Prostate gland (tissue), 2 donors: Measurements from ENCODE around the gene SIPA1L3. TPM values are rescaled to one million over a fixed set of nuclear protein-coding genes. Genes with fewer than 3 reads are reported as not detected.

ENCODE experiments used
- DNase-seq: peaks from one replicate; pipeline ENCODE4 v3.0.0-alpha.2; 2019; ENCODE audit warnings: low spot score
- H3K27ac ChIP-seq, 2 donors: fragments of 200-600 bp; sonication (generic); 2 replicates each; pipeline ENCODE4 v1.5.1; 2017 to 2019
- H3K27me3 ChIP-seq: fragments of 200-600 bp; sonication (generic); replicated peaks from 2 replicates; pipeline ENCODE4 v1.5.1; 2019; ENCODE audit not compliant: insufficient read depth
- H3K36me3 ChIP-seq, 2 donors: fragments of 200-600 bp; sonication (generic); 1 replicate in 1 of 2; 2 replicates in 1 of 2; pipeline versions ENCODE4 v1.5.1 to v1.8.1; 2017 to 2019
- H3K4me1 ChIP-seq: fragments of 200-600 bp; sonication (generic); replicated peaks from 2 replicates; pipeline ENCODE4 v1.5.1; 2019
- H3K4me3 ChIP-seq, 2 donors: fragments of 200-600 bp; sonication (generic); 2 replicates each; pipeline ENCODE4 v1.5.1; 2017 to 2019
- H3K9me3 ChIP-seq: fragments of 200-600 bp; sonication (generic); 2 replicates; pipeline ENCODE4 v1.5.1; 2017
- POLR2A ChIP-seq: fragments of 450-650 bp; IDR thresholded peaks from one replicate; pipeline ENCODE4 v1.6.1; 2016; ENCODE audit warnings: antibody characterized with exemption, mild to moderate bottlenecking
- POLR2AphosphoS5 ChIP-seq: sonication (generic); formaldehyde crosslinking; IDR thresholded peaks from one replicate; pipeline ENCODE4 v1.6.1; 2017; ENCODE audit warnings: antibody characterized with exemption
- WGBS: methylation state at CpG from one replicate; pipeline ENCODE4 v1.1.5; 2018; 5-methylcytosine and 5-hydroxymethylcytosine counted together
- intact Hi-C: fragments of 100-400 bp; cut with DNase I; formaldehyde crosslinking; loops from one replicate; pipeline ENCODE4 v1.14.2; 2022
- total RNA-seq, 2 donors: library from RNA; depleted of rRNA; stranded (reverse); fragments of >200 nt; gene quantifications; one replicate each; pipeline ENCODE4 v1.1.0, GENCODE V29; 2016
- TF ChIP-seq, protein P1 (sequence below), 4 experiments: fragments of 200-600 bp in 2 of 4; fragments of 450-650 bp in 2 of 4; sonication (generic) in 2 of 4; IDR thresholded peaks; 1 replicate in 3 of 4; 2 replicates in 1 of 4; pipeline ENCODE4 v1.5.1; 2016 to 2019; ENCODE audit warnings: antibody characterized with exemption in 4 of 4, mild to moderate bottlenecking in 2 of 4, moderate library complexity in 2 of 4

SIPA1L3 gene
- total RNA-seq, 2 donors from 2014 or later: 48.8 to 63.5 TPM

DNA sequence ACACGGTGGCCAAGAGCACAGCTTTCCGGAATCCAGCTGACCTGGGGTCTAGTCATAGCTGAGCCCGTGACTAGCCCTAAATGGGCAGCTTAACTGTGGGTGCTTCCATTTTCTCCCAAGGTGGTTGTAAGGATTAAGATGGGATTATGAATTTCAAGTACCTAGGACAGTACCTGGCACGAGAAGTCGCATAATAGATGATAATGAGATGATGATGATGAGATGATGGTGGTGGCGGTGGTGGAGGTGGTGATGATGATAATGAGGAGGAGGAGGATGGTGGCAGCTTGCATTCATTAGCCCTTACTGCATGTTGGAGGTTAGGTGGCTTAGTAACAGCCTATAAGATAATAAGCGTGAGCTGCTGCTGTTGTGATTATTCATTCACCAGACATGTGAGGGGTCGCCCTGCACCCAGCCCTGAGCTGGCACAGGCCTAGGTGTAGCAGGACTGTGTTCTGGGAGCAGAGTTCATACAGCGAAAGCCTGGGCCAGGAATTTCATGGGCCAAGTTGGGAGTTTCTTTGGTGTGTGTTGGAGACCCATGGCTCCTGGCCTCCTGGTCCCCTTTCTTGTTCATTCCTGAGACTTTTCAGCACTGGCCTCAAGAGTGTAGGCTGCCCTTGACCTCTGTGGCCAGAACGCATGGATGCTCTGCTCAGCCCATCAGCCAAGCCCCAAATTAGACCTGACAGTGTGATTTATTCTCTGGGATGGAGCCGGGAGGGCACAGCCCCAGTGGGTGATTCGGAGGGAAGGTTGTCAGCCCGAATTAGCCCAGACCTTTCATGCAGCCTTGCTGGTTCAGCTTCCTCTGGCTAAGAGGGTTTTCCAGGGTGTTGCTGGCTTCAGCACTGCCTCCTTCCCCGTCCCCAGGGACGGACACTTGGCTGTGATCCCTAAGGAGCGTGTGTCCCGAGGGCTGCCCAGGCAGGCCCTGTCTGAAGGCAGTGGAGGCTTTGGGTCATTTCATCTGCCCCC lies 128.8 kb downstream of the SIPA1L3 start:
- no peak for DNase-seq
- Histone ChIP-seq H3K9me3 (no peaks in the 10 kb centered on the region), H3K27ac (no peak overlapping the region), H3K36me3 (no peaks in the 10 kb centered on the region), H3K4me1 (no peaks in the 10 kb centered on the region), H3K4me3 (no peak overlapping the region), H3K27me3 (no peaks in the 10 kb centered on the region)
- WGBS: 64% methylated on average over 17 of the region's 17 CpGs
- TF ChIP-seq POLR2A (no peak), POLR2AphosphoS5 (no peak)
- TF ChIP-seq, protein P1, sequence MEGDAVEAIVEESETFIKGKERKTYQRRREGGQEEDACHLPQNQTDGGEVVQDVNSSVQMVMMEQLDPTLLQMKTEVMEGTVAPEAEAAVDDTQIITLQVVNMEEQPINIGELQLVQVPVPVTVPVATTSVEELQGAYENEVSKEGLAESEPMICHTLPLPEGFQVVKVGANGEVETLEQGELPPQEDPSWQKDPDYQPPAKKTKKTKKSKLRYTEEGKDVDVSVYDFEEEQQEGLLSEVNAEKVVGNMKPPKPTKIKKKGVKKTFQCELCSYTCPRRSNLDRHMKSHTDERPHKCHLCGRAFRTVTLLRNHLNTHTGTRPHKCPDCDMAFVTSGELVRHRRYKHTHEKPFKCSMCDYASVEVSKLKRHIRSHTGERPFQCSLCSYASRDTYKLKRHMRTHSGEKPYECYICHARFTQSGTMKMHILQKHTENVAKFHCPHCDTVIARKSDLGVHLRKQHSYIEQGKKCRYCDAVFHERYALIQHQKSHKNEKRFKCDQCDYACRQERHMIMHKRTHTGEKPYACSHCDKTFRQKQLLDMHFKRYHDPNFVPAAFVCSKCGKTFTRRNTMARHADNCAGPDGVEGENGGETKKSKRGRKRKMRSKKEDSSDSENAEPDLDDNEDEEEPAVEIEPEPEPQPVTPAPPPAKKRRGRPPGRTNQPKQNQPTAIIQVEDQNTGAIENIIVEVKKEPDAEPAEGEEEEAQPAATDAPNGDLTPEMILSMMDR (IDR thresholded peaks at IDR 0.05): no peak
- intact Hi-C loops: no loop called here

DNA sequence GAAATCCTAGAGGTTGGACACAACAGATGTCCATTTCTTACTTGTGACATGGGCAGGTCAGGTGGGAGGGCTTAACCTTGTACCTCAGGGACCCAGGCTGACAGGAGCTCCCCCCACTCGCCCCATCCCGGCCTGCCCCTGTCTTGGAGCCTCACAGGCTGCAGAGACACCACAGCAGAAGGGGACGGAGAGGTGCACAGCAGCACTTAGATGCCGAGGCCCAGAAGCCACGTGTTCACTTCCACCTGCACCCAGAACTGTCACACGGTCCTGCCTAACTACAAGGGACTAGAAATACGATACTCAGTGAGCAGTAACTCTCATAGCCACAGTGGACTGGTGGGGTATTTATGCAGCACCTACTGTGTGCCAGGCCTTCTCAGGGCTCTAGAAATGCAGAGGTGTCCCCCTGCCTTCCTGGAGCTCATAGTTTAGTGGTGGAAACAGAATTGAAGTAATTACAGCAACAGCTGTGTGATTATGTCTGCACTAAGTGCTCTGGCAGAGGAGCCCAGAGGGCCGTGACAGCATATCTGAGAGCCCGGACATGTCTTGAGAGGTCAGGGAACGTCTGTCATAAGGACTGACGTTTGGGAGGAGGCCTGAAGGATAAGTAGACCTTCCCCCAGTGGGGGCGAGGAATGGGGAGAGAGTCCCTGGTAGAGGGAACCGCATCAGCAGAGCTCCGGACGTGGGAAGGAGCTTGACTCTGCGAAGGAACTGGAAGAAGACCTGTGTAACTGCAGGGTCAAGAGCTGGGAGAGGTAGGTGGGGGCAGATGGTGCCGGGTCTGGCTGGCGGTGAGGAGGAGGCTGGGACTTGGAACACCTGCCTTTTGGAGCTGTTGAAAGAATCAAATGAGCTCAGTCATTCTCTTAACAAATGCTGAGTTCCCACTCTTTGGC lies 130.0 kb downstream of the SIPA1L3 start:
- H3K4me3 ChIP-seq: no peak overlapping the region
- H3K4me1 ChIP-seq: no peaks in the 10 kb centered on the region
- no peak for TF ChIP-seq POLR2A
- TF ChIP-seq, protein P1 (IDR thresholded peaks at IDR 0.05): no peak
- no peak for TF ChIP-seq POLR2AphosphoS5
- no peaks in the 10 kb centered on the region for H3K9me3 ChIP-seq
- no peak overlapping the region for H3K27ac ChIP-seq
- DNase-seq: no peak
- intact Hi-C loops: no loop called here
- no peaks in the 10 kb centered on the region for H3K36me3 ChIP-seq
- WGBS: 61% methylated on average over 18 of the region's 18 CpGs
- H3K27me3 ChIP-seq: no peaks in the 10 kb centered on the region

DNA sequence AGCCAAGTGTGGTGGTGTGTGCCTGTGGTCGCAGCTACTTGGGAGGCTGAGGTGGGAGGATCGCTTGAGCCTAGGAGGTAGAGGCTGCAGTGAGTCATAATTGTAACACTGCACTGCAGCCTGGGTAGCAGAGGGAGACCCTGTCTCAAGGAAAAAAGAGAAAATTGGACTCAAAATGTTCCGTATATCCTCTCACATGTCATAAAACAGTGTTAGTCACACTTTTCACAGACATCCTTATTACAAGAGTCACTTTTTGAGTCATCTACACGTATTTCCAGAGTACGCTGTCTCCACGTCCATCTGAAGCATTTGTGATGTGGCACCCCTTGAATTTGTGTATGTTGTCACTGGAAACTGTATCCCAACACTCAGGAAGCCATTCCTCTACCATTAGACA lies 133.0 kb downstream of the SIPA1L3 start:
- Histone ChIP-seq H3K27ac (no peak overlapping the region), H3K36me3 (no peaks in the 10 kb centered on the region), H3K4me3 (no peak overlapping the region), H3K4me1 (no peaks in the 10 kb centered on the region), H3K9me3 (no peaks in the 10 kb centered on the region), H3K27me3 (no peaks in the 10 kb centered on the region)
- intact Hi-C loops: no loop called here
- no peak for DNase-seq
- 89% methylated on average over 6 of the region's 6 CpGs for WGBS
- no peak for TF ChIP-seq POLR2A
- TF ChIP-seq, protein P1 (IDR thresholded peaks at IDR 0.05): no peak
- TF ChIP-seq POLR2AphosphoS5: no peak

GRCh38 chr19:38042132-38042531 lies 135.1 kb downstream of the SIPA1L3 start:
- WGBS: 96% methylated on average over 2 of the region's 2 CpGs
- DNase-seq: no peak
- no peaks in the 10 kb centered on the region for H3K9me3 ChIP-seq
- H3K27me3 ChIP-seq: no peaks in the 10 kb centered on the region
- intact Hi-C loops: no loop called here
- H3K27ac ChIP-seq: no peak overlapping the region
- TF ChIP-seq POLR2AphosphoS5 (no peak), POLR2A (no peak)
- TF ChIP-seq, protein P1 (IDR thresholded peaks at IDR 0.05): no peak
- H3K36me3 ChIP-seq: no peaks in the 10 kb centered on the region
- no peaks in the 10 kb centered on the region for H3K4me1 ChIP-seq
- no peak overlapping the region for H3K4me3 ChIP-seq
